Left kidney (tissue), 2 donors: ENCODE results near the gene ATAT1. TPM values are rescaled to one million over a fixed set of nuclear protein-coding genes. Genes with fewer than 3 reads are reported as not detected.

ENCODE experiments used
- DNase-seq: peaks from one replicate; pipeline ENCODE4 v3.0.0-alpha.2; 2013
- polyA plus RNA-seq: library from polyadenylated mRNA; unstranded; fragments of 120-200 nt; gene quantifications from one replicate; pipeline ENCODE4 v1.2.1, GENCODE V29; 2013; ENCODE audit not compliant: insufficient read length

Gene ATAT1
- polyA plus RNA-seq, 1 donor: 60.6 TPM

GRCh38 chr6:30683183-30683979, 56.7 kb downstream of the ATAT1 start:
- no peak for DNase-seq

GRCh38 chr6:30683980-30684338, 57.3 kb downstream of the ATAT1 start:
- DNase-seq: no peak

- no peak for DNase-seq
Measured at GRCh38 chr6:30684386-30685156, 57.9 kb downstream of the ATAT1 start.

DNA sequence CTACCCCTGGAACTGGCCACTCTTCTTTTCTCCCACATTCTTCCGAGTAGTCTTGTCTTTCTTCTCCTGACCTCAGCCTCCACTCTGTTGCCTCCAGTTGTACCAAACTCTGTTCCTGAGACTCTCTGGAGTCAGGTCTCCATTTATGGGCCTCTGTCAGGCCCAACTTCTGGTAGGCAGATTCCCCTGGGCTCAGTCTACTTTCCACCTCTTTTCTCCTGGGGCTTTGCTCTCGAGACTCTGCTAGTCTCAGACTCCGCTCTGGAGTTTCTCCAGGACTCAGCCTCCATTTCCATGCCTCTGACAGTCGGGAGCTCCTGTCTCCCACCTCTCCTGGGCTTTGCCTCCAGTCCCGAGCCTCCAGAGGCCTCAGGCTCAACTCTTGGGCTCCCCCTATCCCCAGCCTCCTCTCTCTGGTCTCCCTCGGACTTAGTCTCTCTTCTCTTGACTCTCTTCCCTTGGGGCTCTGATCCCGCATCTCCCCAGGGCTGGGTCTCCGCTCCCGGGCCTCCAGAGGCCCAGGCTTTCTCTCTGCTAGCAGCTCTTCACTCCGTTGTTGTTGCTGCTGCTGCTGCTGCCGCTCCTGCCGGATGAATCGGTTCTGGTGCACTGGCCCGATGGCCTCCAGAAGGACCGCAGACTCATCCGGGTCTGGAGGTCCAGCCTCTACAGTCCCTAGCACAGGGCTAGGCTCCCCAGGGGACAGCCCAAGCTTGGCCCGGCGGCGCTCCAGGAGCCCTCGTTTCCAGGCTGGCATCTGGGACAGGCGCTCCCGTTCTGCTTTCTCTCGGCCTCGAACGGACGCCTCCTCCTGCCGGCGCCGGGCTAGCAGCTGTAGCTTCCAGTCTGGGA, 58.7 kb downstream of the ATAT1 start:
- DNase-seq: no peak

GRCh38 chr6:30686009-30686907, 59.6 kb downstream of the ATAT1 start, which contains the start of gene PPP1R18:
Gene PPP1R18 (minus strand): TSS chr6:30686645. CDS start chr6:30686018, 627 bp downstream.
- peak; percentile 52 for DNase-seq

- DNase-seq: peak; percentile 90
Measured at GRCh38 chr6:30686908-30687658, 60.4 kb downstream of the ATAT1 start.

- DNase-seq: peak; percentile 42
Measured at GRCh38 chr6:30687659-30688431, 61.2 kb downstream of the ATAT1 start.

GRCh38 chr6:30688569-30688968, 61.9 kb downstream of the ATAT1 start:
- DNase-seq: no peak

DNA sequence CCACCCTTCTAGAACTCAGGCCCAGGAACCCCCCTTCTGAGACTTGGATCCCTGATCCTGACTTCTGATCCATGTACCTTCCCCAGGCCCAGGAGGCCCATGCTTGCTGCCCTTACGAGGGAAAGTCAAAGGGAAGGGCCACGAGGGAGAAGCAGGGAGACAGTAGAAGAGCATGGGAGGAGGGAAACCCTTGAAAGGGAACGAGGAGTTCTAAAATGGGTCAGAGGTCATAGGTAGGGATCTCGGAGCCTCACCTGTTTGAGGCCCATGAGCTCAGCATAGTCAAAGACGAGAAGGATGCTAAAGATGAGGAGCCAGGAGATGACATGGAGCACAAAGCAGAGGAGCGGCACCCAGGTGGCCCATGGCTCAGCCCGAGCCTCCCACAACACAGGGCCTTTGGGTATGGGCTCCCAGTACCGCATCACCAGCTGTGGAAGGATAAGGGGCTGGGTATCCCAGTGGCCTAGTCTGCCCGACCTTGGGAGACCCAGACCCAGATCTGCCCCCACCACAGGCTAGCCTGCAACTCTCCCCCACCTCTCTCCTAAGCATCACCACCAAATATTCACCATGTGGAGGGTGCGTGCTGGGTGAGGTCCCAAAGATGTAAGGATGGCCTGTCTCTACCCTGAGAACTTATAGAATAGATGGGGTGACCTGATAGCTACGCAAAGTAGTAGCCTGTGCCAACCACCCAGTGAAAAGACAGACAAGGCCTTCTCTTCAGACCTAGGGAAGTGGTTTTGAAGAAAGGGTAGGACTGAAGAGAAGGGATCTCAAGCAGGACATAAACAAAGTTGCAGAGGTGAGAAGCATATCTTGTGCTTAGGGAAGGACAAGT, 62.6 kb downstream of the ATAT1 start:
- no peak for DNase-seq

DNA sequence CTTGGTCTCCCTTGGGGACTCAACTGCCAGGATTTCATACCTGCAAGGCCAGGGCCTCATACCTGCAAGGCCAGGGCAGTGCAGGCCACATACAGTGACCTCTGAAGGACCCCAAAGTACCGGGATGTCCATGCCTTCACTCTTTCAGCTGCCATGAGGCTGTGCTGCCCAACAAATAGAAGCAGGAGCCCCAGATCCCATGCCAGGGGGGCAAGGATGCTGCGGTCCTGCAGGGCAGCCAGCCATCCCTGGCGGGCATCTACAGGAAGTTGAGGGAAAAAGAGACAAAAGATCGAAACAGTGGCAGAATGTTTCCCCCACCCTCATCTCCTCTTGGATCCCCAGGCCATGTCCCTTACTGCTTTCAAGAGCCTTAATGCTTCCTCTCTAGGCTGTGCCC, 63.3 kb downstream of the ATAT1 start:
- no peak for DNase-seq

DNA sequence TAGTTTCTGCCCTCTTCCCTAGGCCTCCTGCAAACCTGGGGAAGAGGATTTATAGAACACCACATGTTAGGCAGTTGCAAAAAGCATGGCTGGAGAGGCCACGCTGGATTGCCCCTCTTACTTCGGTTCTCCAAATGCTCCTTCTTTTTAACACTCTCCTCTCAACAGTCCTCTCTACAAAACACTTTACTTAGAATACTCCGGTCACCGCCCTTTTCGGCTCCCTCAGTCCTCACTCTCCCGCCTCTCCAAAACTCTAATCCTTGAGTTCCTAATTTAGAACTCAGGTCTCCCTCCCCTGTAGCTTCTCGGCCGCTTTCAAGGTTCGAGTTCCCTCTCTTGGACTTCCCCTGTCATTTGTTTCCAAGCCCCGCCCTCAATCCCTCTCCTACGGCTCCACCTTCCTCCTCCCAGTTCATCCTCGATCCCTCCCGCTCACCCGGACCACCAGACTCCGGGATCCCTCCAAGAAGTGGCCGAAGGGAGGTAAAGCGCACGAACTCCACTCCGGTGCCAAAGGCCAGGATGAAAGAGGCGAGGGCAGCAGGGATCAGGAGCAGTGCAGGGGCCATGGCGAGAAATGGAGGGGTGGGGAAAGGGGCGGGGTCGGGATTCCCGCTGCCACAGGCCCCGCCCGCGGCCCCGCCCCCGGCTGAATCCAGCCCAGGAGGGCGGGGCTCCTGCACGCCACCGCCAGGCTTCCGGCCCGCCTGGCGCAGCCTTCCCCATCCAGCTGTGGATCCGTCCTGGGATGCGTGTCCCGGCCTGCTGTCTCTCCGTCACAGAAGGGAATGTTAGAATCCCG, 63.9 kb downstream of the ATAT1 start, which contains the start of gene NRM:
NRM (minus strand) TSS at position 582 of the 805 bp plus-strand sequence; CDS start at position 572, 10 bp downstream.
- peak; percentile 87 for DNase-seq

- DNase-seq: no peak
Measured at GRCh38 chr6:30691208-30691847, 64.7 kb downstream of the ATAT1 start.

Other genes with a start within 250 kb of the ATAT1 start
- 85.1 TPM for gene HLA-E, start 137.4 kb upstream of the ATAT1 start, polyA plus RNA-seq
- gene GNL1, start 70.4 kb upstream of the ATAT1 start, polyA plus RNA-seq: 98.1 TPM
- 40.2 TPM for gene PRR3, start 69.6 kb upstream of the ATAT1 start, polyA plus RNA-seq
- 76.0 TPM for gene ABCF1, start 55.4 kb upstream of the ATAT1 start, polyA plus RNA-seq
- gene PPP1R10, start 9.6 kb upstream of the ATAT1 start, polyA plus RNA-seq: 57.8 TPM
- 55.8 TPM for gene MRPS18B, start 9.0 kb upstream of the ATAT1 start, polyA plus RNA-seq
- gene C6orf136, start 20.3 kb downstream of the ATAT1 start, polyA plus RNA-seq: 24.1 TPM
- 56.9 TPM for gene DHX16, start 46.1 kb downstream of the ATAT1 start, polyA plus RNA-seq
- 36.9 TPM for gene PPP1R18, start 59.8 kb downstream of the ATAT1 start, polyA plus RNA-seq
- 38.1 TPM for gene NRM, start 64.1 kb downstream of the ATAT1 start, polyA plus RNA-seq
- 53.0 TPM for gene MDC1, start 90.4 kb downstream of the ATAT1 start, polyA plus RNA-seq
- 1,353 TPM for gene TUBB, start 93.5 kb downstream of the ATAT1 start, polyA plus RNA-seq
- gene FLOT1, start 115.8 kb downstream of the ATAT1 start, polyA plus RNA-seq: 136 TPM
- gene IER3, start 117.7 kb downstream of the ATAT1 start, polyA plus RNA-seq: 15.2 TPM